Measurements from ENCODE around the gene LMF1.
A peak's percentile ranks its signal among the peaks of the same experiment; 100 is the strongest.
"Not testable (repeated sequence)": the region's sequence is repeated elsewhere in the genome, so short reads cannot be mapped to it uniquely, and the experiment has no call there.

LMF1 gene

DNA sequence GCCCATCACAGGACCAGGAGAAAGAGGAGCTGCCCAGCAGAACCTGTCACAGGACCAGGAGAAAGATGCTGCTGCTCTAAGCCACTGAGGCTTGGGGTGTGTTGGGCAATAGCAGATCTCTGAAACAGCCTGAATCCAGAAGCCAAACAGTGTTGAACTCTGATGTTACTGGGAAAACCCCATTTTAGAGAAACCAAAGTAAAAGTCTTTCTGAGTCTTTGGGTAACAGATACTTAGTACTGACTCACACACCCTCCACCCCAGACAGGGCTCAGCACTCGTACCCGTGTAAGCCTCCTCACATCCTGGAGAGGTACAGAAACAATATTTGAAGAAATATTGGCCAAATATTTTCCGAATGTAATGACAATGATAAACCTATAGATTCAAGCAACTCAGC is 87.4 kb downstream of the LMF1 start:
- H3K36me3 ChIP-seq = peaks cover 11% of the 10 kb centered on the region
- H3K4me1 ChIP-seq = peaks cover 41% of the 10 kb centered on the region
- no peak for TF ChIP-seq Cebpa-rat (IDR thresholded peaks at IDR 0.05)
- H4K20me1 ChIP-seq = peaks cover 28% of the 10 kb centered on the region
- H3K9ac ChIP-seq = no peak overlapping the region
- H3K27ac ChIP-seq = no peak overlapping the region
- no peak overlapping the region for H3K4me2 ChIP-seq
- H3K27me3 ChIP-seq = 0 out of 2 replicates have a peak, but pooled peaks cover 5% of the 10 kb centered on the region
- H3K9me3 ChIP-seq = peaks cover 30% of the 10 kb centered on the region
- no peak overlapping the region for H3K4me3 ChIP-seq

DNA sequence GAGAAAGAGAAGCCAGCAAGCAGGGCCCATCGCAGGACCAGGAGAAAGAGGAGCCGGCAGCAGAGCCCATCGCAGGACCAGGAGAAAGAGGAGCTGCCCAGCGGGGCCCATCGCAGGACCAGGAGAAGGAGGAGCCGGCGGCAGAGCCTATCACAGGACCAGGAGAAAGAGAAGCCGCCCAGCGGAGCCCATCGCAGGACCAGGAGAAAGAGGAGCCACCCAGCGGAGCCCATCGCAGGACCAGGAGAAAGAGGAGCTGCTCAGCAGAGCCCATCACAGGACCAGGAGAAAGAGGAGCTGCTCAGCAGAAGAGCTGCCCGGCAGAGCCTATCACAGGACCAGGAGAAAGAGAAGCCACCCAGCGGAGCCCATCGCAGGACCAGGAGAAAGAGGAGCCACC is 88.1 kb downstream of the LMF1 start:
- H4K20me1 ChIP-seq = peaks cover 28% of the 10 kb centered on the region
- H3K27ac ChIP-seq = not testable (repeated sequence)

DNA sequence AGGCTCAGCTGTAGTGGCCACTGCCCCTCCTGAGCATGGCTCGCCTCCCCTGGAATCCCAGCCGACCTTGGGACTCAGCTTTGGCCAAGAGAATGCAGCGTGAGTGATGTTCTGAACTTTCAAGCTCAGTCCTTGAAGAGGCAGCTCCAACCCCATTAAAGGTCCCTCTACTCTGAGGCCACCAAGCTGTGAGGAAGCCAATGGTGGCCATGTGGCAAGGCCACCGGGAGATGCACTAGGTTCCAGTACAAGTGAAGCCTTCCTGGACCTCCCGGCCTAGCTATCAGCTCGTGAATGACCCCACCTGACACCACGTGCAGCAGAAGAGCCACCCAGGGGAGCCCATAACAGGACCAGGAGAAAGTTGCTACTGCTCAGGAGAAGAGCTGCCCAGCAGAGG is 88.5 kb downstream of the LMF1 start:
- no peak for TF ChIP-seq Cebpa-rat (IDR thresholded peaks at IDR 0.05)
- peaks cover 28% of the 10 kb centered on the region for H4K20me1 ChIP-seq
- H3K4me1 ChIP-seq = peaks cover 52% of the 10 kb centered on the region

More for the DNA sequence above, 88.1 kb downstream of the LMF1 start:
- H3K4me3 ChIP-seq, H3K36me3 ChIP-seq, H3K9ac ChIP-seq, H3K4me2 ChIP-seq, H3K27me3 ChIP-seq: not testable (repeated sequence)
- Histone ChIP-seq H3K9me3 (peaks cover 30% of the 10 kb centered on the region), H3K4me1 (peaks cover 48% of the 10 kb centered on the region)

DNA sequence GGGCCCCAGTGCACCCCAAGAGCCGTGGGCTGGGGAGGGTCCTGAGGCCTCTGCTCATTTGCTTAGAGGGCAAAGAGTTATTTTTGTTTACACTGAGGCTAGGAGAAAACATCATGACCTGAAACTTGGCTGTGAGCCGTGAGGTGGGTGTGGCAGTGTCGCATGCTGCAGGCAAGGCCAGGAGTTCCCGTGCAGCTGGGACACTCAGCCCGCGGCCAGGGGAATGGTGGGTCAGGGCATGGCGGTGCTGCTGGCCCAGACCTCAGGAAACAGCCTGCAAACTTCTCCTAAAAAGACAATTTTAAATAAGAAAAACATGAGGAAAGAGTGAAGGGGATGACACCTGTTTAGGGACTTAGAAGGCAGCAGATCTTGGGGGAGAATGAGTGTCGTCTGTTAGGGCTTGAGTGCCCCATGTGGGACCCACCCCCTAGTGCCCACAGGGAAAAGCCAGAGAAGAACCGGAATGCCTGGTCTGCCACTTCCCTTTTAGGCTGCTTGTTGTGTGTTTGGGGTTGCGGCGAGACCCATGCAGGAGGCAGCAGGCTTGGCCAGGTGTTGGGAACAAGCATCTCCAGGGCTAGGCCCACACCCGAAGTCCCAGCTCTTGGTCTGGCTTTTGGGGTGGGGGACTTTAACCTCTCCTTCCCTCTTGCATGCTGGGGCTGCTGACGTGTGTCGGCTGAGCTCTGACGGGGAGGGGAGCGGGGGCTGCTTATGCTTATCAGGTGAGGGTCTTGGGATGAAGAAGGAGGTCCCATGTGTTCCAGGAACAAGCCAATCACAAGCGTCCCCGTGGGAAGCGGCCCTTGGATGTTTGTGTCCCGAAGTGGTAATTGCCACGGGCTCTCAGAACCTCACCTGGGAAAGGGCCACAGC is 89.3 kb downstream of the LMF1 start:
- peaks cover 28% of the 10 kb centered on the region for H4K20me1 ChIP-seq
- H3K9ac ChIP-seq = no peak overlapping the region
- TF ChIP-seq Cebpa-rat (IDR thresholded peaks at IDR 0.05) = no peak
- H3K27me3 ChIP-seq = 0 out of 2 replicates have a peak, but pooled peaks cover 5% of the 10 kb centered on the region
- H3K4me2 ChIP-seq = peak overlapping the region; percentile 94
- peaks cover 30% of the 10 kb centered on the region for H3K9me3 ChIP-seq
- peaks cover 60% of the 10 kb centered on the region for H3K4me1 ChIP-seq
- H3K4me3 ChIP-seq = peak overlapping the region; percentile 3; the same call in 1 of the 2 replicates
- peak overlapping the region; percentile 22; the same call in 1 of the 2 replicates for H3K27ac ChIP-seq
- H3K36me3 ChIP-seq = peaks cover 7% of the 10 kb centered on the region

More for the DNA sequence above, 88.5 kb downstream of the LMF1 start:
- H3K9me3 ChIP-seq = peaks cover 30% of the 10 kb centered on the region
- H3K27me3 ChIP-seq = 0 out of 2 replicates have a peak, but pooled peaks cover 5% of the 10 kb centered on the region
- peak overlapping the region; percentile 94; the same call in 1 of the 2 replicates for H3K4me2 ChIP-seq
- H3K27ac ChIP-seq = no peak overlapping the region
- peaks cover 7% of the 10 kb centered on the region for H3K36me3 ChIP-seq
- H3K4me3 ChIP-seq = no peak overlapping the region
- H3K9ac ChIP-seq = no peak overlapping the region

DNA sequence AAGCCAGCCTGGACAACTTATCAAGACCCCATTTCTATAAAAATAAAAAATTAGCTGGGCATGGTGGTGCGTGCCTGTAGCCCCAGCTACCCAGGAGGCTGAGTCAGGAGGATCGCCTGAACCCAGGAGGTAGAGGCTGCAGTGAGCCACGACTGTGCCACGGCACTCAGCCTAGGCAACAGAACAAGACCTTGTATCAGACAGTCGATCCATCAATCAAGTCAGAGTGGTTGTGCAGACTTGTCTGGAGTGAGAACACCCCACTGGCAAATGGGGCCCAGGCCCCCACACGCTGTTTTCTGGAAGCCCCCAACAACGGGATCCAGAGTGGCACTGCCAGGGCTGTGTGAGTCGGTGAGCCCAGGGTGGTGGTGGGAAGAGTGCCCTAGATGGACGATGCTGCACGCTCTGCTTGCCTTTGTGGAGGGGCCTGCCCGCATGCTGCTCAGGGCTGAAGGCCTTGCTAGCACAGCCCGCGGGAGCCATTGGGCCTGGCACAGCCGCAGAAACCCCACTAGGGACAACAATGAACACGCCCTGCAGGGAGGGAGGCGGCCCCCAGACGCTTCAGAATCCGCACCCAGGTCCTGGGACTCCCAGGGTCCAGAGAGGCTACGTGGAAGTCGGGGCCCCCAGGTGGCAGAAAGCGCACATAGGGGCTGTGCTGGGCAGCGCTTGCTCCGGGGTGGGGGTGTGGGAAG is 90.2 kb downstream of the LMF1 start:
- Histone ChIP-seq H4K20me1 (peaks cover 28% of the 10 kb centered on the region), H3K27ac (peak overlapping the region; percentile 22; the same call in 1 of the 2 replicates), H3K36me3 (peaks cover 10% of the 10 kb centered on the region), H3K4me2 (peak overlapping the region; percentile 94), H3K9ac (no peak overlapping the region), H3K4me1 (peaks cover 68% of the 10 kb centered on the region), H3K9me3 (peaks cover 30% of the 10 kb centered on the region), H3K4me3 (peak overlapping the region; percentile 3; the same call in 1 of the 2 replicates), H3K27me3 (0 out of 2 replicates have a peak, but pooled peaks cover 5% of the 10 kb centered on the region)
- no peak for TF ChIP-seq Cebpa-rat (IDR thresholded peaks at IDR 0.05)

DNA sequence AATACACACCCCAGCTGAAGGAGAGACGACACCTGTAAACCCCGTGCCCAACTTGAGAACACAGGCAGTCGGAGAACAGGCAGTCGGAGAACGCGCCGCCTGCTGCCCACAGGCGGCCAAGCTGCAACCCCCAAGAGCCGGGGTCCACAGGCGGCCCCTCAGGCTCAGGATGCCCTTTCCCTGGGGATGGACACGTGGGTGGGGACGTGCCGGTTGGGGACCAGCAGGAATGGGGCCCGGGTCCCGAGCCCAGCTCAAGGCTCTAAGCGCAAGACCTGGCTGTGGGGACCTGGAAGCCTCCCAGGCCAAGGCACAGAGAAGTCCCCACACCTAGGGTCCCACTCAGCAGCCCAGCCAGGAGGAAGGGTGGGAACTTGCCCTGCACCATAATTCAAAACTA is 90.8 kb downstream of the LMF1 start:
- 0 out of 2 replicates have a peak, but pooled peaks cover 5% of the 10 kb centered on the region for H3K27me3 ChIP-seq
- no peak for TF ChIP-seq Cebpa-rat (IDR thresholded peaks at IDR 0.05)
- H3K4me2 ChIP-seq = peak overlapping the region; percentile 94
- peaks cover 26% of the 10 kb centered on the region for H3K9me3 ChIP-seq
- peaks cover 74% of the 10 kb centered on the region for H3K4me1 ChIP-seq
- peaks cover 28% of the 10 kb centered on the region for H4K20me1 ChIP-seq
- no peak overlapping the region for H3K4me3 ChIP-seq
- H3K9ac ChIP-seq = no peak overlapping the region
- peak overlapping the region; percentile 22; the same call in 1 of the 2 replicates for H3K27ac ChIP-seq
- H3K36me3 ChIP-seq = peaks cover 14% of the 10 kb centered on the region

DNA sequence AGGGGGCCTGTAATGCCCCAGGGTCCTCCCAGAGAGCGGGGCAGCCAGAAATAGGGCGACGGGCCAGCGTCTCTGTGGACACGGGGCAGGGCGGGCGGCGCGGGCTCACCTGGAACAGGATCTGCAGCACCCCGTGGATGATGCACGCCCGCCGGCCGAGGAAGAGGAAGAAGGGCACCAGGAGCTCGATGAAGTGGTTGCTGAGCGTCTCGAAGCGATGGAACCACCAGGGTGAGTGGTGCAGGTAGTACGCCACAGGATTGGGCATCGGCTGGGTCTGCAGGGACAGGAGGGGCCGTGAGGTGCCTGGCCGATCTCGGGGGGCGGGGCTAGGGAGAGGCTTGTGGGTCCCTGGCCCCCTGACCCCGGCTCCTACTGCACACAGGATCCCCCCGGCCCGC is 91.3 kb downstream of the LMF1 start:
- H3K4me2 ChIP-seq = peak overlapping the region; percentile 94
- 0 out of 2 replicates have a peak, but pooled peaks cover 5% of the 10 kb centered on the region for H3K27me3 ChIP-seq
- no peak overlapping the region for H3K4me3 ChIP-seq
- H3K9ac ChIP-seq = no peak overlapping the region
- H3K27ac ChIP-seq = no peak overlapping the region
- peaks cover 79% of the 10 kb centered on the region for H3K4me1 ChIP-seq
- H4K20me1 ChIP-seq = peaks cover 28% of the 10 kb centered on the region
- TF ChIP-seq Cebpa-rat (IDR thresholded peaks at IDR 0.05) = no peak
- H3K9me3 ChIP-seq = peaks cover 21% of the 10 kb centered on the region
- peaks cover 14% of the 10 kb centered on the region for H3K36me3 ChIP-seq

DNA sequence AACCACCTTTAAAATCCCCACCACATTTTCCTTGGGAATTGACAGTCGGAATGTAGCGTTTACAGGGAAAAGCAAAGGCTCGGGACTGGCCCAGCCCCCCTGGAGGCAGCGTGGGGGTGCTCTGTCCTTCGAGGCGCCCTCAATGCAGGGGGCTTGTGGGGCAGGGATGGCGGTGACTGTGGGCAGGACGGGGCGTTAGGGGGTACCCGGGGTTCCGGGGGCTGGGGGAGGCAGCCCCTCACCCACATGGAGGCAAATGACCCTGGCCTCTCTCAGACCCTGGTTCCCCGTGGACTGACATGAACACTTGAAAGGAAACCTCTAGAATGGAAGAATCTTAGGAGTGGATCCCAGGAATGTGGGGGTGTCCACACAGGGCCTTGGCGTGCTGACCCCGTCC is 91.9 kb downstream of the LMF1 start:
- 0 out of 2 replicates have a peak, but pooled peaks cover 12% of the 10 kb centered on the region for H3K36me3 ChIP-seq
- peaks cover 15% of the 10 kb centered on the region for H3K9me3 ChIP-seq
- no peak overlapping the region for H3K4me3 ChIP-seq
- peak overlapping the region; percentile 94 for H3K4me2 ChIP-seq
- TF ChIP-seq Cebpa-rat (IDR thresholded peaks at IDR 0.05) = no peak
- H3K27me3 ChIP-seq = 0 out of 2 replicates have a peak, but pooled peaks cover 5% of the 10 kb centered on the region
- no peak overlapping the region for H3K9ac ChIP-seq
- H4K20me1 ChIP-seq = peaks cover 28% of the 10 kb centered on the region
- no peak overlapping the region for H3K27ac ChIP-seq
- peaks cover 85% of the 10 kb centered on the region for H3K4me1 ChIP-seq

DNA sequence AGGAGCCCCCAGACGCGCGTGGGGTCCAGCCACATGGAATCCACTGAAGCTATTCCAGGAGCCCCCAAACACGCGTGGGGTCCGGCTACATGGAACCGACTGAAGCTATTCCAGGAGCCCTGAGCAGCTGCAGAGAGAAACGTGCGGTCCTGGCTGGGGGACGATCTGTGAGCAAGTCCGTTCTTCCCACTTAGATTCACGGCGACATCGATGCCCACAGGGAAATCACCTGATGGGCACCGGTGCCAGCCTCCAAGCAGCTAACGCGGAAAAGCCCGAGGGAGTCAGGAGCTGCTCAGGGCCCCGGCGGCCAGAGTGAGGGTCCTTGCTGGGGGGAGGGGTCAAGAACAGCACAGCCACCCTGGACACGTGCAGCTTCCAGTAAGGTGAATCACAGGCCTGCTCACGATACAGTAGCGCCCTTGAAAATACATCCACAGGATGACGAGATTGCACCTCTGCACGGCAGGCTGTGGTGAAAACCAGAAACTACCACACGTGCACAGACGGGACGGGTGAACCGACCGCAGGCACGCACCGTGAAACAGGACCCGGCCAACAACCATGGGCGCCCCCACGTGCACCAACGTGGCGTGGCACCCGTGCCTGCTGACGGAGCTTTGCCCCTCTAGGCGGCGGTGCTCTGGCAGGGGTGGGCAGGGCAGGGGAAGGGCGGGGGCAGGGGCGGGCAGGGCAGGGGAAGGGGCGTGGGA is 92.6 kb downstream of the LMF1 start:
- peaks cover 92% of the 10 kb centered on the region for H3K4me1 ChIP-seq
- TF ChIP-seq Cebpa-rat (IDR thresholded peaks at IDR 0.05) = no peak
- H4K20me1 ChIP-seq = peaks cover 28% of the 10 kb centered on the region
- peak overlapping the region; percentile 46 for H3K27ac ChIP-seq
- H3K27me3 ChIP-seq = 0 out of 2 replicates have a peak, but pooled peaks cover 5% of the 10 kb centered on the region
- H3K9ac ChIP-seq = no peak overlapping the region
- H3K36me3 ChIP-seq = 0 out of 2 replicates have a peak, but pooled peaks cover 12% of the 10 kb centered on the region
- H3K4me2 ChIP-seq = peak overlapping the region; percentile 99
- peaks cover 8% of the 10 kb centered on the region for H3K9me3 ChIP-seq
- H3K4me3 ChIP-seq = peak overlapping the region; percentile 19; the same call in 1 of the 2 replicates
